ENCODE results near the gene CASZ1. TPM values are rescaled to one million over a fixed set of nuclear protein-coding genes. Genes with fewer than 3 reads are reported as not detected.

The CASZ1 gene
- total and polyA plus RNA-seq, 2 experiments from 2014 or later = 6.2 to 6.7 TPM

GRCh38 chr1:10686404-10687040 is 109.9 kb downstream of the CASZ1 start:
- no peaks in the 10 kb centered on the region for H3K79me2 ChIP-seq (replicated peaks; ENCODE audit: insufficient read depth)
- 0 out of 2 replicates have a peak overlapping the region, but pooled peaks have one; percentile 39 for H3K27ac ChIP-seq (ENCODE audit: low read depth)
- H3K9me2 ChIP-seq (ENCODE audit: insufficient read depth) = no peaks in the 10 kb centered on the region
- Mint-ChIP-seq H3K9me3 (no peaks in the 10 kb centered on the region; the same call in 2 of the 3 replicates), H3K36me3 (ENCODE audit: low read depth) (no peaks in the 10 kb centered on the region), H3K4me1 (peaks cover 46% of the 10 kb centered on the region), H3K27ac (peak overlapping the region; percentile 77; the same call in 1 of the 2 replicates), H3K27me3 (ENCODE audit: insufficient read depth, low read depth, poor library complexity) (peaks cover 14% of the 10 kb centered on the region), H3K4me3 (no peak overlapping the region)
- H3K4me1 ChIP-seq (ENCODE audit: insufficient read depth) = peaks cover 28% of the 10 kb centered on the region
- ATAC-seq (no peak), DNase-seq (ENCODE audit: low spot score) (no peak)
- H2AFZ ChIP-seq = no peak overlapping the region
- H3F3A ChIP-seq (replicated peaks; ENCODE audit: low read depth) = no peaks in the 10 kb centered on the region
- H3K36me3 ChIP-seq (ENCODE audit: insufficient read depth) = no peaks in the 10 kb centered on the region
- H3K4me2 ChIP-seq = 0 out of 2 replicates have a peak overlapping the region, but pooled peaks have one; percentile 38
- no peaks in the 10 kb centered on the region for H4K20me1 ChIP-seq (replicated peaks; ENCODE audit: insufficient read depth)
- TF ChIP-seq CREB1 (CRISPR knock-in tag; IDR thresholded peaks at IDR 0.05; ENCODE audit: low read depth) (no peak), NANOG (IDR thresholded peaks at IDR 0.05; ENCODE audit: borderline replicate concordance) (no peak), EZH2 (IDR thresholded peaks at IDR 0.05; ENCODE audit: low read depth, unreplicated experiment) (no peak), POLR2AphosphoS5 (IDR thresholded peaks at IDR 0.05; ENCODE audit: low read depth) (no peak)
- H3K4me3 ChIP-seq = no peak overlapping the region
- H3K27me3 ChIP-seq (ENCODE audit: insufficient read depth) = no peaks in the 10 kb centered on the region

GRCh38 chr1:10685808-10686403 is 110.5 kb downstream of the CASZ1 start:
- H3K79me2 ChIP-seq (replicated peaks; ENCODE audit: insufficient read depth) = no peaks in the 10 kb centered on the region
- H3F3A ChIP-seq (replicated peaks; ENCODE audit: low read depth) = no peaks in the 10 kb centered on the region
- no peaks in the 10 kb centered on the region for H4K20me1 ChIP-seq (replicated peaks; ENCODE audit: insufficient read depth)
- peaks cover 28% of the 10 kb centered on the region for H3K4me1 ChIP-seq (ENCODE audit: insufficient read depth)
- H2AFZ ChIP-seq = no peak overlapping the region
- H3K36me3 Mint-ChIP-seq (ENCODE audit: low read depth) = no peaks in the 10 kb centered on the region
- no peak for TF ChIP-seq JUNB (IDR thresholded peaks at IDR 0.05; ENCODE audit: unreplicated experiment)
- no peak for TF ChIP-seq NANOG (IDR thresholded peaks at IDR 0.05; ENCODE audit: borderline replicate concordance)
- TF ChIP-seq CTCF (conservative IDR thresholded peaks at IDR 0.05; ENCODE audit: low read depth in 2 of 2) = no peak
- no peak for TF ChIP-seq ZNF462 (CRISPR knock-in tag; IDR thresholded peaks at IDR 0.05)
- TF ChIP-seq REST (IDR thresholded peaks at IDR 0.05; ENCODE audit: unreplicated experiment) = no peak
- TF ChIP-seq EZH2 (IDR thresholded peaks at IDR 0.05; ENCODE audit: low read depth, unreplicated experiment) = no peak
- no peaks in the 10 kb centered on the region; the same call in 2 of the 3 replicates for H3K9me3 Mint-ChIP-seq
- ATAC-seq (no peak), DNase-seq (ENCODE audit: low spot score) (no peak)
- H3K36me3 ChIP-seq (ENCODE audit: insufficient read depth) = no peaks in the 10 kb centered on the region
- H3K4me2 ChIP-seq = 0 out of 2 replicates have a peak overlapping the region, but pooled peaks have one; percentile 38
- peaks cover 14% of the 10 kb centered on the region for H3K27me3 Mint-ChIP-seq (ENCODE audit: insufficient read depth, low read depth, poor library complexity)
- no peak overlapping the region for H3K4me3 ChIP-seq
- H3K27ac Mint-ChIP-seq = peak overlapping the region; percentile 77
- 0 out of 2 replicates have a peak overlapping the region, but pooled peaks have one; percentile 39 for H3K27ac ChIP-seq (ENCODE audit: low read depth)
- H3K4me1 Mint-ChIP-seq = peaks cover 47% of the 10 kb centered on the region
- no peaks in the 10 kb centered on the region for H3K9me2 ChIP-seq (ENCODE audit: insufficient read depth)
- H3K27me3 ChIP-seq (ENCODE audit: insufficient read depth) = no peaks in the 10 kb centered on the region
- H3K4me3 Mint-ChIP-seq = no peak overlapping the region
